Activated CD8-positive, alpha-beta memory T cell treated with anti-CD3 and anti-CD28 coated beads, Interleukin-2, amount 50 U/mL, for 24 hours (primary cell): ENCODE data around the gene RPS21.

Source experiments
- DNase-seq: peaks from one replicate; pipeline ENCODE4 v3.0.0-alpha.2; 2020; ENCODE audit errors: extremely low read depth

The RPS21 gene

GRCh38 chr20:62410746-62411478 lies 24.0 kb downstream of the RPS21 start:
- DNase-seq = no peak

GRCh38 chr20:62411479-62412193 lies 24.7 kb downstream of the RPS21 start:
- no peak for DNase-seq

GRCh38 chr20:62412194-62413024 lies 25.5 kb downstream of the RPS21 start:
- DNase-seq = no peak

DNA sequence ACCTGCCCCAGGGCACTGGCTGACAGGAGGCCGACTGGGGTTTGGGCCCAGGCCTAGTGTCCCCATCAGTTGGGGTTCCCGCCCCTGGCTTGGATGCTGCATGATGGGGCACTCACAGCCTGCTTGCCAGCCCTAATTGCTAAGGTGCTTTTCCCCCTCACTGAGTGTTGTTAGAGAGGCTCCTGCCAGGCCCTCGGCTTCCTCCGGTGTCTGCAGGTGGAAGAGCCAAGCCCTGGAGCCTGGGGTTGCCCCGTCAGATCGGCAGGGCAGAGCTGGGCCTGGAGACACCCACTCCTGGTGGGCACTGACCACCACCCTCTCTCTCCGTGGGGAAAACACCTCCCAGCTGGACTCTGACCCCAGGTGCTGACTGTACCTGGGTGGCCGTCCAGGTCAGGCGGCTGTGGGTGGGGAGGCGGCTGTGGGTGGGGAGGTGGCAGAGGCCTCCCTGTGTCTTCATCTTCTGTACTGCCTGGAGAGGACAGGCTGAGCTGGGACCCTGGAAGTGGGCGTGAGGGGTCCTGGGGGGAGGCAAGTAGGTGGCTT lies 26.2 kb downstream of the RPS21 start:
- no peak for DNase-seq

DNA sequence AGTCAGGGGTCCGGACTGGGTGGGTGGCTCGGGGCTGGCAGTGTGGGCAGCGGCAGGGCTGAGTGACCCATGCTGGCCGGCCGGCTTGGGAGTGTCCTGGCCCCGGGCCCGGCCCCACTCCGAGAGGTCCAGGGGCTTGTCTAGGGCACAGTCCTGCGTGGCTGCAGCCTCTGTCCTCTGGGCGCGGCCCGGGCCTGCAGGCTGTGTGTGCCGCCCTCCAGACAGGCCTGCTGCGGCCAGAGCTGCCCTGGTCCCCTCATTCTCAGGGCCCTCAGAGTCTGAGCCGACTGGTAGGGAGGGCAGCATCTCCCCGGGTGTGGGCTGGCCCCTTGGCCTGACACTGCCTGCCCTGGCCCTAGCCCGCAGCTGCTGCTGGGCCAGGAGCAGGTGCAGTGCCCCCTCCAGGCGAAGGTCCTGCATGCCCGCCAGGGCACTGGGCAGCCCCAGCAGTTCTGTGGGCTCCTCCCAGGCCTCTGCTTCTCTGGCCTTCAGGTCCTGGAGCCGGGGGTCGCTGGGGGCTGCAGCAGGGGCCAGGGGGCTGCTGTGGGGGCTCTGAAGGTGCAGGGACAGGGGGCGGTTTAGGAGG lies 27.1 kb downstream of the RPS21 start:
- DNase-seq = no peak

DNA sequence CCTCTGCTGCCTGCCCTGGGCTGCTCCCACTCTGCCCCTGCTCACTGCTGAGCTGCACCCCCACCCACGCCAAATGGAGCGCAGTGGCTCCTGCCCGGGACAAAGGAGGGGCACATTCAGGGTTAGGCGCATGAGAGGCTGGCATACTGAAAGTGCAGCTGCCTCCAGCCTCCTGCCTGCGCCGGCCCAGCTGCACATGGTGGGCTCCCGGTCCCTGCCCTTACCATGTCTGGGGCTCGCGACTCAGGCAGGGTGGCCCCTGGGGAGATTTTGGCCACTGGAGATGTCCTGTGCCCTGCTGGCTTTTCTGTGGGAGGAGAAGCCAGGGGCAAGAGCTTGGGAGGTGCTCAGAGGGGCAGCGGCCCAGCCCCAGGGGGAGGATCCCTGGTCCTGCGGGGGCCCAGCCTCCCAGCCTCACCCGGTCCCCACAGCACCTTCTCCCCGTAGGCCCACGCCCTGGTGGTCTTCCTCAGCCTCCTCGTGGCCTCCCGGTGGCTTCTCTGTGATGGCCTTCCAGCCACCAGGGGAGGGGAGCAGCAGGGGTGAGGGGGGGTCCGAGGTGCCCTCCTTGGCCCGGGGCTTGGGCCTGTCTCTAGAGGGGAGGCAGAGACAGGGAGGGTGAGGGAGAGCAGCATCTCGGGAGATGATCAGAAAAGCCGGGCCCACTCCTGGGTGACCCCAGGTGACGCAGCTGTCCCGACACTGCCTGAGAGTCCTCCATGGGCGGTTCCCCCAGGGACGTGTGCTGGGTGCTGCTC lies 28.6 kb downstream of the RPS21 start:
- DNase-seq = no peak

GRCh38 chr20:62416651-62417637 lies 30.0 kb downstream of the RPS21 start:
- no peak for DNase-seq

GRCh38 chr20:62417981-62418708 lies 31.2 kb downstream of the RPS21 start:
- no peak for DNase-seq

DNA sequence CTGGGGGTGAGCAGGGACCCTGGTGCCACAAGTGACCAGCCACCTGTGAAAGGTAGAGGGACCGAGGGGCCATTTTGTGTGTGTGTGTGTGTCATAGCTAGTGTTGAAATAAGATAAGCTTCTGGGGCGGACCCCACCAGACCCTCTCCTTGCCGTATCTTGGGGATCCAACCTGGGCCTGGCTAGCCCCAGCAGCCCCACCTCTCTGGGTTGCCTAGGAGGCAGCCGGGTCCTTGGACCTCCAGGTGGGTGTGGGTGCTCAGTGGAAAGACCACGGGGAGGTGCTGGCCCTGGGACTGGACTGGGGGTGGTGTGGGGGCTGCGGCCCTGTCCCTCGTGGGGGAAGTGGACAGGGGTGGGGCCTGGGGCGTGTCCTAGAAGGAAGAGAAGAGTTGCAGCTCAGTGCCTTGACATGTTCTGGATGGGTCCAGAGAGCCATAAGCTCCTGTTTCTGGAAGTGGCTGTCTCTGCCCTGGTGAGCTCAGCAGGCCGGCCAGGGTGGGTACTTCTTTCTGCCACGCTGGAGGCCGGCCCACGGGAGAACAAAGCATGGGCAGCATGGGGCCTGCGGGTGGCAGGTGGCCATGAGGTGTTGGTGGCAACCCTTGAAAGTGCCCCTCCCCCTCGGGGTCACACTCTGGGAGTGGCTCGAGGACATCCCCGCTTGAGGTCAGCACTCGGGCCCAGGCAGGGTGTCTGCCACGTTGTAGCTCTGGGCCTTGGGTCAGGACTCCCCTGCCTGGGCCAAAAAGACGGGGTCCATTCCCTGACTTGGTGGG lies 32.0 kb downstream of the RPS21 start:
- DNase-seq = no peak

- no peak for DNase-seq
Observed at GRCh38 chr20:62419759-62420158, 32.9 kb downstream of the RPS21 start.

DNA sequence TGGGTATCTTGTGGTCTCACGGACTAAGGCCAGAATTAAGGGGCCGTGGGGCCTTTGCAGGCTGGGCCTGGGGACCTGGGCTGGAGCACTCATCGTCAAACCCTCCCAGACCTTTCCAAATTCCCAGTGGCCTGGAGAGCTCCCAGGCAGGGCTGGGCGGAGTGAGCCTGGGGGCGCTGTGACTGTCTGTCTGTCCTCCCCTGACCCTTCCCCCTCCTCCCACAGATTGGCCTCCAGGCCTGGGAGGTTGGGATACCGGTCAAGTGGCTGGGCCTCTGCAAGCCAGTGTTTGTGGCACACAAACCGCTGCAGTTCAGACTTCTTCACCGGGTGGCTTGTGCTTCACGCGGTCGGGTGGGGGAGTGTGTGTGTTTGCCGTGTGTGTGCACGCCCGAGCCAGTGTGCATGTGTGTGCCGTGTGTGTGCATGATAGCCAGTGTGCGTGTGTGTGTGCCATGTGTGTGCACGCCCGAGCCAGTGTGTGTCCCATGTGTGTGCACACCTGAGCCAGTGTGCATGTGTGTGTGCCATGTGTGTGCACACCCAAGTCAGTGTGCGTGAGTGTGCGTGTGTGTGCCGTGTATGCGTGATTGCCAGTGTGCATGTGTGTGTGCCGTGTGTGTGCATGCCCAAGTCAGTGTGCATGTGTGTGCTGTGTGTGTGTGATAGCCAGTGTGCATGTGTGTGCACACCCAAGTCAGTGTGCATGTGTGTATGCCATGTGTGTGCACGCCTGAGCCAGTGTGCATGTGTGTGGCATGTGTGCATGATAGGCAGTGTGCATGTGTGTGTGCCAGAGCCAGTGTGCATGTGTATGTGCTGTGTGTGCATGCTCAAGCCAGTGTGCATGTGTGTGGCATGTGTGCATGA lies 34.2 kb downstream of the RPS21 start:
- DNase-seq = no peak

DNA sequence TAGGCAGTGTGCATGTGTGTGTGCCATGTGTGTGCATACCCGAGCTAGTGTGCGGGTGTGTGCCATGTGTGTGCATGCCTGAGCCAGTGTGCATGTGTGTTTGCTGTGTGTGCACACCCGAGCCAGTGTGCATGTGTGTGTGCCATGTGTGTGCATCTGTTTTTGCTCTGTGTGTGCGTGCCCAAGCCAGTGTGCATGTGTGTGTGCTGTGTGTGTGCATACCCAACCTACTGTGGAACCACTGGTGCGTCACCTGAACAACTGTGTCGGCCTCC lies 34.8 kb downstream of the RPS21 start:
- DNase-seq = no peak

DNA sequence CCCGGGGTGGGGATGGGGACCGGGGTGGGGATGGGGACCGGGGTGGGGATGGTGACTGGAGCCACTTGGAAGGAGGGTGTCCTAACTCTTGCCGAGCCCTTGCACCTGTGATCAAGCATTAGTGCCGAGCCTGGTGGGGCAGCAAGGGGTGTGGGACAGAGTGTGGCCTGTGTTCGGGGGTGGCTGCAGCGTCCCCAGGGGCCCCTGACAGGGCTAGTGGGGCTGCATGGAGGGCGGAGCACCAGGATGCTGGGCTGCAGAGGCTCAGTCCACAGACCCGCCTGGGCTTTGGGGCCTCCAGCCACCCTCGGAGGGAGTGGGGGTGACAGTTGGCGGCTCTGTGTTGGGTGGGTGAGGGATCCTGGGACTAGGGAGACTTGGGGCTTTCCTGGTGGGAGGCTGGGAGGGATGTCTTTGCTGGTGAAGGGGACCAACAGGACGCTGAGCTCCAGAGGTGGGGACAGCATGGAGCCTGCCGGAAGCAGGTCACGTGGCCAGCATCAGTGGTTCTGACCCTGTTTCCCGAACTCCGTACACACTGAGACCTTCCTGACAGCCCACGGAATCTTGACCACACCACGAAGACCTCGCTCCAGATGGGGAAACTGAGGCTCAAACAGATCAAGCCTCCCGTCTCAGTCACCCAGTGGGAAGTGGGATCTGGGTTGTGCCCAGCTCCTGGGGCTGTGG lies 35.9 kb downstream of the RPS21 start:
- DNase-seq = no peak

- DNase-seq = no peak
Observed at GRCh38 chr20:62423326-62423706, 36.4 kb downstream of the RPS21 start.

DNA sequence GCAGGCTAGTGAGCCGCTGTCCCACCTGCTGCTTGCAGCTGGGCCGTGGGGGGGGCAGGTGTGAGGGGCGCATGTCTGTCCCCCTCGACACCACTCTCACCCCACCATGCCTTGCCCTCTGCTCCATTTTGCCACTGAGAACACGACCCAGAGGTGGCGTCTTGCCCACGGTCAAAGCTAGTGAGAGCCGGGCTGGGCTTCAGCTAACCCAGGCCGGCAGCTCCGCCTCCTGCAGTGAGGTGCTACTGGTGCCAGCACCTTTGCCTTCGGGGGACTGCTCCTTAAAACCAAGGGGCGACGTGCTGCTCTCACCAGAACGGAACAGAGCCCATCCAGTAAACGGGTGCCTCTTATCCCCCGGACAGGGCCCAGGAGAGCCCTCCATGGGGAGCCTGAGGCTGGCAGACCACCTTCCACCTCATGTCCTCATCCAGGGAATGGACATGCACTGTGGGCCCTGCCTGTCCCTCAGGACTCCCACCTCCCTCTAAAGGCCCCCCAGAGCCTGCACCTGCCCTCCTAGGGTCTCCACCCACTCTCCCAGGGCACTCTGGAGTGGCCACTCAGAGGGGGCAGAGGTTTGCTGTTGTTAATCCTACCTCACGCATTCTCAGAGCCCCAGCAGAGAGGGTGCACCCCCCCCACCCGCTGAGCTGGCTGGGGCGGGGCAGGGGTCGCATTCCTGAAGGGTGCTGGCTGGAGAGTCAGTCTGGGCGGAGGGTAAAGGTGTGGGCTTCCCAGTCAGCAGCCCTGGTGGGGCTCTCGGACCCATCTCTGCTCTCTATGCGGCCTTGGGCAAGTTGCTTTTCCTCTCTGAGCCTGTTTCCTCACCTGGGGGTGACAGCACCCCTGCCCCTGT lies 37.6 kb downstream of the RPS21 start:
- no peak for DNase-seq
